ENCODE results near the gene SERPINB8.
A peak's percentile ranks its signal among the peaks of the same experiment; 100 is the strongest.

The SERPINB8 gene

DNA sequence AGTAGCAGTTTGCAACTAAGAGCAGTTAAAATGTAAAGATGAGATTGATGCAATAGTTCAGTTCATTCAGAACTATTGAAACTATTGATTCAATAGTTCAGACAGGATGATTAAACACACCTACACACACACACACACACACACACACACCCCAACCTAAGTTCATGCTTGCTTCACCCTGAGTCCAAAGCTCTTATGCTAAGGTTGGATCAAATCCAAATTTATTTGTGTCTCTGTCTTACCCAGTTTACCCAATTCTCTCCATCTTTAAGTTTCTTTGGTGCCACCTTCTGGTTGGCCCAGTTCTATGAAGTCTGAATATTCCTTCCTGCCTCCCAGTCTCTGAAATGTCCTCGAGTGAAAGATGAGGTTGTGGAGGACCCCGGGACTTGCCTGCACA, 5.1 kb downstream of the SERPINB8 start:
- in situ Hi-C loops (cut with HindIII; ENCODE audit: low sequenced_read_pairs) = no loop called here
- TF ChIP-seq, protein P1, sequence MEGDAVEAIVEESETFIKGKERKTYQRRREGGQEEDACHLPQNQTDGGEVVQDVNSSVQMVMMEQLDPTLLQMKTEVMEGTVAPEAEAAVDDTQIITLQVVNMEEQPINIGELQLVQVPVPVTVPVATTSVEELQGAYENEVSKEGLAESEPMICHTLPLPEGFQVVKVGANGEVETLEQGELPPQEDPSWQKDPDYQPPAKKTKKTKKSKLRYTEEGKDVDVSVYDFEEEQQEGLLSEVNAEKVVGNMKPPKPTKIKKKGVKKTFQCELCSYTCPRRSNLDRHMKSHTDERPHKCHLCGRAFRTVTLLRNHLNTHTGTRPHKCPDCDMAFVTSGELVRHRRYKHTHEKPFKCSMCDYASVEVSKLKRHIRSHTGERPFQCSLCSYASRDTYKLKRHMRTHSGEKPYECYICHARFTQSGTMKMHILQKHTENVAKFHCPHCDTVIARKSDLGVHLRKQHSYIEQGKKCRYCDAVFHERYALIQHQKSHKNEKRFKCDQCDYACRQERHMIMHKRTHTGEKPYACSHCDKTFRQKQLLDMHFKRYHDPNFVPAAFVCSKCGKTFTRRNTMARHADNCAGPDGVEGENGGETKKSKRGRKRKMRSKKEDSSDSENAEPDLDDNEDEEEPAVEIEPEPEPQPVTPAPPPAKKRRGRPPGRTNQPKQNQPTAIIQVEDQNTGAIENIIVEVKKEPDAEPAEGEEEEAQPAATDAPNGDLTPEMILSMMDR (IDR thresholded peaks at IDR 0.05; ENCODE audit: low read depth, low read length, missing control alignments) = peak; percentile 49
- no peak for DNase-seq (ENCODE audit: low read depth)
- no peak overlapping the region for H3K4me3 ChIP-seq (ENCODE audit: low read depth, low read length)

DNA sequence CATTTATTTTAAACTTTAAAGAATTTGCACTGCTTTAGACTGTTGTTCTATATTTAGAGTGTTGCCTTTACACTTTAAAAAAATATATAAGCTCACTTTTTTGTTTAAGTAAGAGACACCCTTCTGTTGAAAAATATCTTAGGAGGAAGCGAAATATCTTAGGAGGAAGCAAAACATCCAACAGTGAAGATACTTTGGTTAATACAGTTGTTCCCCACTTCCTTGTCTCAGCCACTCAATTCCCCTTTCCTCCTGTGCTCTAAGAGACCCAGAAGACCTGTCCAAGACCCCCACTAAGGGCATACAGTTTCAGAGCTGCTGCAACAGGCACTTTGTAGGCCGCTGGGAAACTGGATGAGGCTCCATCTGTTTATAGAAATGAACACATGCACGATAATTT, 5.7 kb downstream of the SERPINB8 start:
- H3K4me3 ChIP-seq (ENCODE audit: low read depth, low read length) = no peak overlapping the region
- TF ChIP-seq, protein P1 (IDR thresholded peaks at IDR 0.05; ENCODE audit: low read depth, low read length, missing control alignments) = no peak
- in situ Hi-C loops (cut with HindIII; ENCODE audit: low sequenced_read_pairs) = no loop called here
- no peak for DNase-seq (ENCODE audit: low read depth)

DNA sequence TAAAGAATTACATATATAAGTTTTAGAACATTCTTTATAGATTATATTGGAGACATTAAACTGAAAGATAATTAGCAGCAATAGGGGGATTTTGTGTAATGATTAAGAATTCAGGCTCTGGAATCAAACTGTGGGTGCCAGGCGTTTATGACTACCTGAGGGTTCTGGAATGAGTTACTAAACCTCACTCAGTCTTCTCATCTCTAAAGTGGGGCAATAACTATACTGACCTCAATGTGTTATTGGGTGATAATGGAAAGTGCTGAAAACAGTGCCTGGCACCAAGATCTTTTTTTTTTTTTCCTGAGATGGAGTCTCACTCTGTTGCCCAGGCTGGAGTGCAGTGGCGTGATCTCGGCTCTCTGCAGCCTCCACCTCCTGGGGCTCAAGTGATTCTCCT, 7.2 kb downstream of the SERPINB8 start:
- in situ Hi-C loops (cut with HindIII; ENCODE audit: low sequenced_read_pairs) = no loop called here
- H3K4me3 ChIP-seq (ENCODE audit: low read depth, low read length) = no peak overlapping the region
- DNase-seq (ENCODE audit: low read depth) = no peak
- TF ChIP-seq, protein P1 (IDR thresholded peaks at IDR 0.05; ENCODE audit: low read depth, low read length, missing control alignments) = no peak

DNA sequence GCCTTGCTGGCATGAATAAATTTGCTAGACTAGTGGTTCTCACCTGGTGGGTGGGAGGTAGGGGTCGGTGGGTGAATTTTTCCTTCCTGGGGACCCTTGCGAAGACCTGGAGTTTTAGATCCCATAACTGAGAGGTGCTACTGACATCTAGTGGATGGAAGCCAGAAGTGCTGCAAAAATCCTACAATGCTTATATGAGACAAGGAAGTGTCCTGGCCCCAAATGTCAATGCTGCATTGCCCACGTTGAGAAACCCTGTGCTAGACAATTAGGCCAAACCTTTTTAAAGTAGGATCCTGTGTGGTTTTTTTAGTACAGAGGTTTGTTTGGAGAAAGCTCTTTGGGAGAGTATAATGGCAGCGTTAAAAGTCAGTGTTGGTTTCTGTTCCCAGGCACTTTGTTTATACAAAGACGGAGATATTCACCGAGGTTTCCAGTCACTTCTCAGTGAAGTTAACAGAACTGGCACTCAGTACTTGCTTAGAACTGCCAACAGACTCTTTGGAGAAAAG, 9.6 kb downstream of the SERPINB8 start:
- peak; percentile 55 for DNase-seq (ENCODE audit: low read depth)
- H3K4me3 ChIP-seq (ENCODE audit: low read depth, low read length) = peak overlapping the region; percentile 16
- in situ Hi-C loops (cut with HindIII; ENCODE audit: low sequenced_read_pairs) = no loop called here
- TF ChIP-seq, protein P1 (IDR thresholded peaks at IDR 0.05; ENCODE audit: low read depth, low read length, missing control alignments) = peak; percentile 94

DNA sequence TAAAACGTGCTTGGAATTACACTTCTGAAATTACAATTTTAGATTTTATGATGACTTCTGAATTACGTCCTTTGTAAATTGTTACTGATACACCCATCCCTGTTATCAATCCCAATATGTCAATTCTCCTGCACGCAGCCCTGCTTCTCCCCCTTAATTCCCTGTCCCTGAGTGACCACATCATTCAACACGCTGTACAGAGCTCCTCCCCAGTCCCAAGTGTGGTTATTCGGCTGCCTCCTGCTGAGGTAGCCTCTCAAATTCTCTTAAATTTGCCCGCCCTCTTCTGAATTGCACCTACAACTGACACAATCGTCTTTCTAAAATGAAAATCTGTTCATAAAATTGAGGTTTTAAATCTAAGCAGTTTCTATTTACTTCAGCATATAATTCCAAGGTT, 10.1 kb downstream of the SERPINB8 start:
- TF ChIP-seq, protein P1 (IDR thresholded peaks at IDR 0.05; ENCODE audit: low read depth, low read length, missing control alignments) = no peak
- no peak for DNase-seq (ENCODE audit: low read depth)
- no peak overlapping the region for H3K4me3 ChIP-seq (ENCODE audit: low read depth, low read length)
- in situ Hi-C loops (cut with HindIII; ENCODE audit: low sequenced_read_pairs) = no loop called here

DNA sequence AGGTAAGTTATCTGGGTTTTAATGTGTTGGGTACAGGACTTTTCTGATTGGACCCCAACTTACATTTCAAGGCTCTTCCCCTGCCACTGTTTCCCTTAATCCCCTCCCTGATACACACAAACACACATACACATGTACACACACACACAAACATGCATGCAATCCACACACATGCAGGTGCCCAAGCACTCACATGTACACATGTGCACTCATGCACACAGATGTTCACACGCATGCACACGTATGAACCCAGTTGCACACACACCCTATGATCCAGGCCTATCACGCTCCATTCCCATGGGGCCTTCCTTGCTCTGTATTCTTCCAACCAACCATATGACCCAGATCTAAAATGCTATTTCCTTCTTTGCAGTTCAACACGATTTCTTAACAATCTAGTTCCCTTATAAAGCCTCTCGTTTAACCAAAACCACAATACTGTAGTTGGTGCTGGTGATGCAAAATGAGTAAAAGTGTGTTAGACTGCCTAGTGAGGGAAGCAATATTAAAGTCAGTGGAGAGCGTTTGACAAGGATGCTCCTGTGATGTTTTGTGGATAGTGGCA, 11.1 kb downstream of the SERPINB8 start:
- H3K4me3 ChIP-seq (ENCODE audit: low read depth, low read length) = no peak overlapping the region
- in situ Hi-C loops (cut with HindIII; ENCODE audit: low sequenced_read_pairs) = no loop called here
- DNase-seq (ENCODE audit: low read depth) = no peak
- TF ChIP-seq, protein P1 (IDR thresholded peaks at IDR 0.05; ENCODE audit: low read depth, low read length, missing control alignments) = no peak
